DOHH2 (cell line): ENCODE results near the gene BAHD1.

Experiments
- EZH2phosphoT487 ChIP-seq: fragments of 200-600 bp; sonication (generic); IDR thresholded peaks from 2 replicates; pipeline ENCODE4 v1.6.1; 2017; ENCODE audit warnings: borderline replicate concordance, mild to moderate bottlenecking, antibody characterized with exemption, low read length, moderate library complexity, mixed read lengths
- TF ChIP-seq, protein P1 (sequence below): fragments of 200-600 bp; sonication (generic); IDR thresholded peaks from one replicate; pipeline ENCODE4 v1.5.1; 2014; ENCODE audit warnings: antibody characterized with exemption, mild to moderate bottlenecking, low read depth, low read length; ENCODE audit not compliant: poor library complexity, severe bottlenecking

DNA sequence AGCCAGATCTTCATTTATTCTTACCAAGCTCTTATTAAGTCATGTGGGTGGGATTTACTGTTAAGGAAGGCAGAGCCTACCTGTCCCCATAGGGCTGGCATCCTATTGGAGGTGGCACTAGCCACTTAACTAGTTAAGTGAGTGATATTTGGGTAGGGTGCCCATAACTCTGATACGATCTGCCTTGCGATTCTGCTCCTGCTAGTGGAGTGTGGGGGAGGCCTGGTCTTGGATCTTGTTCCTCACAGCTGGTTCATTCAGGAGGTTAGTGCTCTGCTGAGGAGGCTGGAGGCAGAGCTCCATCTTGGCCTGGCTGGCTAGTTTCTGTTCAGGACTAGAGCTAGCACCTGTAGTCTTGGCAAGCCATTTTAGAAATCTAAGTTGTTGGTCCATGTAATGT is 9.3 kb downstream of the BAHD1 start:
- TF ChIP-seq, protein P1, sequence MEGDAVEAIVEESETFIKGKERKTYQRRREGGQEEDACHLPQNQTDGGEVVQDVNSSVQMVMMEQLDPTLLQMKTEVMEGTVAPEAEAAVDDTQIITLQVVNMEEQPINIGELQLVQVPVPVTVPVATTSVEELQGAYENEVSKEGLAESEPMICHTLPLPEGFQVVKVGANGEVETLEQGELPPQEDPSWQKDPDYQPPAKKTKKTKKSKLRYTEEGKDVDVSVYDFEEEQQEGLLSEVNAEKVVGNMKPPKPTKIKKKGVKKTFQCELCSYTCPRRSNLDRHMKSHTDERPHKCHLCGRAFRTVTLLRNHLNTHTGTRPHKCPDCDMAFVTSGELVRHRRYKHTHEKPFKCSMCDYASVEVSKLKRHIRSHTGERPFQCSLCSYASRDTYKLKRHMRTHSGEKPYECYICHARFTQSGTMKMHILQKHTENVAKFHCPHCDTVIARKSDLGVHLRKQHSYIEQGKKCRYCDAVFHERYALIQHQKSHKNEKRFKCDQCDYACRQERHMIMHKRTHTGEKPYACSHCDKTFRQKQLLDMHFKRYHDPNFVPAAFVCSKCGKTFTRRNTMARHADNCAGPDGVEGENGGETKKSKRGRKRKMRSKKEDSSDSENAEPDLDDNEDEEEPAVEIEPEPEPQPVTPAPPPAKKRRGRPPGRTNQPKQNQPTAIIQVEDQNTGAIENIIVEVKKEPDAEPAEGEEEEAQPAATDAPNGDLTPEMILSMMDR = no peak
- no peak for TF ChIP-seq EZH2phosphoT487
